Heart left ventricle (tissue), 16 donors: Measurements from ENCODE around the gene FABP3. TPM values are rescaled to one million over a fixed set of nuclear protein-coding genes. Genes with fewer than 3 reads are reported as not detected.

Experiments
- ATAC-seq, 4 donors: fragments of 200-7000 bp; cut with Tn5 transposase; one replicate each; pipeline ENCODE4 v1.9.1; 2020 to 2022; ENCODE audit warnings: moderate library complexity in 4 of 4, mild to moderate bottlenecking in 3 of 4, moderate number of reproducible peaks in 1 of 4
- DNase-seq, 5 donors: peaks; one replicate each; pipeline ENCODE4 v3.0.0-alpha.2; 2020
- H3K27ac ChIP-seq, 12 donors: fragments of 200-600 bp; sonication (generic) in 4 of 12; one replicate each; pipeline versions ENCODE4 v1.5.0 to v1.8.0; 2016 to 2022; ENCODE audit warnings: mild to moderate bottlenecking in 2 of 12
- H3K27me3 ChIP-seq, 9 donors: fragments of 200-600 bp; sonication (generic) in 2 of 9; one replicate each; pipeline versions ENCODE4 v1.5.1 to v1.8.0; 2016 to 2022; ENCODE audit warnings: mild to moderate bottlenecking in 3 of 9
- H3K36me3 ChIP-seq, 9 donors: fragments of 200-600 bp; sonication (generic) in 2 of 9; one replicate each; pipeline versions ENCODE4 v1.5.0 to v1.8.0; 2018 to 2022; ENCODE audit warnings: mild to moderate bottlenecking in 2 of 9
- H3K4me1 ChIP-seq, 12 donors: fragments of 200-600 bp; sonication (generic) in 4 of 12; one replicate each; pipeline versions ENCODE4 v1.5.0 to v1.8.0; 2016 to 2022; ENCODE audit warnings: mild to moderate bottlenecking in 3 of 12
- H3K4me3 ChIP-seq, 12 donors: fragments of 200-600 bp; sonication (generic) in 4 of 12; one replicate each; pipeline versions ENCODE4 v1.5.0 to v1.8.0; 2017 to 2022; ENCODE audit warnings: mild to moderate bottlenecking in 9 of 12, moderate library complexity in 4 of 12
- H3K9me3 ChIP-seq, 12 donors: fragments of 200-600 bp; sonication (generic) in 4 of 12; one replicate each; pipeline versions ENCODE4 v1.5.0 to v1.8.0; 2016 to 2022; ENCODE audit warnings: mild to moderate bottlenecking in 1 of 12
- POLR2A ChIP-seq, 2 donors: fragments of 450-650 bp; IDR thresholded peaks; one replicate each; pipeline ENCODE4 v1.6.1; 2017; ENCODE audit warnings: antibody characterized with exemption in 2 of 2, mild to moderate bottlenecking in 2 of 2, moderate library complexity in 2 of 2
- WGBS, 4 donors: extraction: QIAGEN DNeasy Blood & Tissue Kit in 2 of 4; methylation state at CpG; one replicate each; pipeline versions ENCODE4 v1.1.5 to v1.1.7; 2013 to 2018; 5-methylcytosine and 5-hydroxymethylcytosine counted together
- intact Hi-C, 10 donors: fragments of 100-400 bp; cut with DNase I; formaldehyde crosslinking; loops; one replicate each; pipeline versions ENCODE4 v1.11.1 to v1.14.2; 2022
- polyA plus RNA-seq, 2 donors: library from polyadenylated mRNA; stranded (reverse); fragments of 200-250 nt; gene quantifications; one replicate each; pipeline ENCODE4 v1.2.3, GENCODE V29; 2013
- total RNA-seq, 9 donors: library from RNA; depleted of rRNA in 2 of 9; stranded (reverse); fragments of >200 nt in 2 of 9; fragmentation: NEBNext Ultra II Directional in 3 of 9; extraction: Animal tissue kit (Norgen Biotek cat#: 25700) in 3 of 9; gene quantifications; one replicate each; pipeline versions ENCODE4 v1.1.0 to v1.2.4, GENCODE V29; 2016 to 2023
- TF ChIP-seq, protein P1 (sequence below), 12 donors: fragments of 200-600 bp; sonication (generic) in 4 of 12; IDR thresholded peaks; one replicate each; pipeline versions ENCODE4 v1.5.0 to v1.8.0; 2018 to 2022; ENCODE audit warnings: antibody characterized with exemption in 12 of 12, mild to moderate bottlenecking in 5 of 12
- donor health status: ischemic (EF 13 %, LVEDD 7.1; RV severe dilation, severe dysfunction).
- donor health status: healthy with polysubstance abuse.
- donor health status: DM: no; HTN: yes; CAD: no.
- donor health status: DM: no; HTN: no; CAD: no.
- donor health status: ischemic (EF 25% LVEDD 6.9; RV normal size, moderate dysfunction).
- donor health status: ischemic (EF 25% LVEDD 5.7; RV mildly dilated, moderate dysfunction).
- donor health status: healthy.
- donor health status: DM: yes; HTN: yes; CAD: no.
- donor health status: ischemic (EF 35%, LVEDD 5.7; RV mildly dilated, moderate dysfunction).
- donor health status: nonischemic (EF 11% LVEDD 7.7; RV severe dilation, severe dysfunction).
- donor health status: DM: yes; HTN: yes; CAD: no.
- donor health status: PGD.
- donor health status: ischemic (EF 29% LVEDD 5.4; RV normal size, mild dysfunction).
- donor health status: nonischemic (EF 23%, LVEDD 6.1; RV moderate dilation, normal function).

The FABP3 gene
- total and polyA plus RNA-seq, 11 donors, result 2,591 to 10,560 (median 5,230) TPM

DNA sequence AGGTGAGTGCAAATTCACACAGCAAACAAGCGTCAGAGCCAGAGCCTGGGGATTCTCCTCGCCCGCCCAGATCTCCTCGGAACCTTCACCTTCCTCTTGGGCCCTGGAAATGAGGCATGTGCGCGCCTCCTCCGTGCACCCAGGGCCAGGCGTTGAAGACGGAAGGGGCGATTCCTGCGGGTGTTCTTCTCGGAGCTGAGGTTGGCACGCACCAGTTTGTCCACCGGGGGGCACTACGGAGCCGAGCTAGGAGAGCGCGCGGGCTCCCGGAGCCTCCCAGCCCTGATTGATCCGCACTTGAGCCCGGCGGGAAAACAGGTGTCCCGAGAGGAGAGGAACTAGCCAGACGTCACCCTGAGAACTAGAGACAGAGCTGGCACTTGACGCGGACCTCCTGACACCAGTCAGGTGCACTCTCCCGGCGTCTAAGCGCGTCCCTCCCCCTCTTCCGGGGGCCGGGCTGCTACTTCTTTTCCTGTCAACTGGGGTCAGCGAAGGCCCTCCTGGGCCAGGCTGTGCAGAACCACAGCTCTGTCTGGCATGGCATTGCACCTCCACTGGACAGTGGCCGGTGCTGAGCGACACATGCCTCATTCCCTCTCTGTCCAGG is 21.8 kb upstream of the FABP3 start:
- peak overlapping the region in 9 of 12 donors; percentile 6 to 67 (median 49) for H3K27ac ChIP-seq
- H3K36me3 ChIP-seq, result no peaks in the 10 kb centered on the region
- peaks cover 0 to 3% (median 0%) of the 10 kb centered on the region in 9 donors for H3K27me3 ChIP-seq
- H3K4me3 ChIP-seq, result peak overlapping the region; percentile 11 to 58 (median 36)
- H3K4me1 ChIP-seq, result peaks cover 0 to 12% (median 5%) of the 10 kb centered on the region in 12 donors
- ATAC-seq (peak; percentile 87 to 97 (median 96)), DNase-seq (peak; percentile 76 to 90 (median 83))
- no peaks in the 10 kb centered on the region for H3K9me3 ChIP-seq
- WGBS, 4 donors, result 2 to 4% (median 3%) methylated on average over 21 to 36 of the region's 36 CpGs
- TF ChIP-seq POLR2A (IDR thresholded peaks at IDR 0.05), result no peak
- TF ChIP-seq, protein P1, sequence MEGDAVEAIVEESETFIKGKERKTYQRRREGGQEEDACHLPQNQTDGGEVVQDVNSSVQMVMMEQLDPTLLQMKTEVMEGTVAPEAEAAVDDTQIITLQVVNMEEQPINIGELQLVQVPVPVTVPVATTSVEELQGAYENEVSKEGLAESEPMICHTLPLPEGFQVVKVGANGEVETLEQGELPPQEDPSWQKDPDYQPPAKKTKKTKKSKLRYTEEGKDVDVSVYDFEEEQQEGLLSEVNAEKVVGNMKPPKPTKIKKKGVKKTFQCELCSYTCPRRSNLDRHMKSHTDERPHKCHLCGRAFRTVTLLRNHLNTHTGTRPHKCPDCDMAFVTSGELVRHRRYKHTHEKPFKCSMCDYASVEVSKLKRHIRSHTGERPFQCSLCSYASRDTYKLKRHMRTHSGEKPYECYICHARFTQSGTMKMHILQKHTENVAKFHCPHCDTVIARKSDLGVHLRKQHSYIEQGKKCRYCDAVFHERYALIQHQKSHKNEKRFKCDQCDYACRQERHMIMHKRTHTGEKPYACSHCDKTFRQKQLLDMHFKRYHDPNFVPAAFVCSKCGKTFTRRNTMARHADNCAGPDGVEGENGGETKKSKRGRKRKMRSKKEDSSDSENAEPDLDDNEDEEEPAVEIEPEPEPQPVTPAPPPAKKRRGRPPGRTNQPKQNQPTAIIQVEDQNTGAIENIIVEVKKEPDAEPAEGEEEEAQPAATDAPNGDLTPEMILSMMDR (IDR thresholded peaks at IDR 0.05), result peak; percentile 79 to 94 (median 91)
- intact Hi-C loops, result loop anchor here in 9 of 10 donors (1.0 to 10.0 kb wide), 8 partner anchors 28 to 390 kb away; no protein-coding TSS in a partner anchor

DNA sequence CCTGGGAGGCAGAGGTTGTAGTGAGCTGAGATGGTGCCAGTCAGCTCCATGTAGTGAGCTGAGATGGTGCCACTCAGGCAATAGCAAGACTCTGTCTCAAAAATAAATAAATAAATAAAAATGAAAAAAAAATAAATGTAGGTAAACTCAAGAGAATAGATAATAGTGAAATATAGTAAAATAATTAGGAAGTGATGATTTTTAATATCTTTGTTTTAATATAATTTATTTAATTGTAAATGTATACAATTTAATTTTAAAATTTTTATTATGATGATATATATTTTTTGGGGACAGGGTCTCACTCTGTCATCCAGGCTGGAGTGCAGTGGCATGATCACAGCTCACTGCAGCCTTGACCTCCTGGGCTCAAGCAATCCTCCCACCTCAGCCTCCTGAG is 20.6 kb upstream of the FABP3 start:
- Histone ChIP-seq H3K9me3 (no peaks in the 10 kb centered on the region), H3K4me1 (peaks cover 0 to 12% (median 5%) of the 10 kb centered on the region in 12 donors), H3K27me3 (peaks cover 0 to 3% (median 0%) of the 10 kb centered on the region in 9 donors), H3K27ac (no peak overlapping the region), H3K4me3 (no peak overlapping the region), H3K36me3 (no peaks in the 10 kb centered on the region)
- no peak for TF ChIP-seq POLR2A (IDR thresholded peaks at IDR 0.05)
- TF ChIP-seq, protein P1 (IDR thresholded peaks at IDR 0.05), result no peak
- intact Hi-C loops, result loop anchor here in 5 of 10 donors (5.0 to 10.0 kb wide), 3 partner anchors 34 to 391 kb away; no protein-coding TSS in a partner anchor
- ATAC-seq, result no peak
- no peak for DNase-seq

DNA sequence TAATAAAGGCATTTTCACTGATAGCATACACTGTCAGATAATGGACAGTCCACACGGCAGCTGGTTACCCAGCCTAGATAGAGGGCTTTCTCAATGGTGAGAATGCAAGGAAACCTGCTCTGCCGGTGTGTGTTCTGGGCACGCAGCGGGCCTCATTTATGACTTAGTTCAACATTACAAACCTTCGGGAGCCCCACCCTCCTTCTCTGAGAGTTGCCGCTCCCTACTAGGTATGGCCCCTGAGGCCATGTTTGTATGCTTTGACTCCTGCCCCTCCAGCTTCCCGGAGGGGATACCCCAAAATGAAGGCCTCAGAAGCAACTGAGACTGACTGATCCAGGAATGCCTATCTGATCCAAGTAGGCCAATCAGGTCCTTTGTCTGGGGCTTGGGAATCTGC is 17.2 kb upstream of the FABP3 start:
- no peak for TF ChIP-seq POLR2A (IDR thresholded peaks at IDR 0.05)
- TF ChIP-seq, protein P1 (IDR thresholded peaks at IDR 0.05), result no peak
- no peaks in the 10 kb centered on the region for H3K9me3 ChIP-seq
- 87 to 89% (median 89%) methylated on average over 5 to 7 of the region's 7 CpGs for WGBS, 4 donors
- ATAC-seq (no peak), DNase-seq (no peak)
- peaks cover 0 to 12% (median 5%) of the 10 kb centered on the region in 12 donors for H3K4me1 ChIP-seq
- H3K4me3 ChIP-seq, result no peak overlapping the region
- peaks cover 0 to 3% (median 0%) of the 10 kb centered on the region in 9 donors for H3K27me3 ChIP-seq
- no peak overlapping the region for H3K27ac ChIP-seq
- intact Hi-C loops, result loop anchor here in 5 of 10 donors (5.0 to 10.0 kb wide), 3 partner anchors 37 to 395 kb away; no protein-coding TSS in a partner anchor
- no peaks in the 10 kb centered on the region for H3K36me3 ChIP-seq

DNA sequence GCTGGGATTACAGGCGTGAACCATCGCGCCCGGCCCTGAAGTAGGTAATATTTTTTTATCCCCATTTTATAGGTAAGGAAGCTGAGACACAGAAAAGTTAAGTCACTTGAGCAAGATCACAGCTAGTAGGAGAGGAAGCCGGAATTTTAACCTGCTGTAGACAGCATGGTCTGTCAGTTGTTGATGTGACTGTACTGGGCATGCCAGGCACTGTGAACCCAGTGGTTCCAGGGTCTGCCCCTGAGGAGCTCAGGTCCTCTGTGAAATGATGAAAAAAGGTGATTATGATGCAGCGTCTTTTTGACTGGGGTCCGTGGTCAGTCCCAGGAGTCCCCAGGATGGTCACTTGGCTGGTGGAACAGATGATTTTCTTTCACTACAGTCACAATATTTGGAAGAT is 16.7 kb upstream of the FABP3 start:
- H3K9me3 ChIP-seq, result no peaks in the 10 kb centered on the region
- ATAC-seq (no peak), DNase-seq (no peak)
- H3K4me3 ChIP-seq, result no peak overlapping the region
- H3K36me3 ChIP-seq, result no peaks in the 10 kb centered on the region
- no peak overlapping the region for H3K27ac ChIP-seq
- intact Hi-C loops, result loop anchor here in 6 of 10 donors (5.0 to 10.0 kb wide), 4 partner anchors 38 to 395 kb away; no protein-coding TSS in a partner anchor
- H3K4me1 ChIP-seq, result peaks cover 0 to 8% (median 4%) of the 10 kb centered on the region in 12 donors
- H3K27me3 ChIP-seq, result peaks cover 0 to 3% (median 0%) of the 10 kb centered on the region in 9 donors
- TF ChIP-seq, protein P1 (IDR thresholded peaks at IDR 0.05), result no peak
- no peak for TF ChIP-seq POLR2A (IDR thresholded peaks at IDR 0.05)
- 88 to 94% (median 90%) methylated on average over 7 of the region's 7 CpGs for WGBS, 4 donors
